HepG2 (cell line): ENCODE data around the gene SLC16A1. TPM values are rescaled to one million over a fixed set of nuclear protein-coding genes. Genes with fewer than 3 reads are reported as not detected.

Experiments
- ATAC-seq: fragments of 200-7000 bp; cut with Tn5 transposase; 3 replicates; pipeline ENCODE4 v1.9.1; 2020; ENCODE audit warnings: mild to moderate bottlenecking, moderate library complexity
- BruUV-seq: library from RNA; stranded (reverse); fragments of 400-500 nt; replicated peaks from 2 replicates; lab custom pipeline; 2021; lab: Mats Ljungman, UMichigan
- CTCF ChIA-PET: fragments of 300-600 bp; formaldehyde crosslinking; extraction: SDS; loops from one replicate; lab custom pipeline; 2021; ENCODE audit warnings: low total read pairs, inconsistent platforms, low intra/inter-chr PET ratio; lab: Yijun Ruan, JAX
- POLR2A ChIA-PET: fragments of 350-600 bp; sonication (Branson Sonifier 250); formaldehyde crosslinking; loops from one replicate; lab custom pipeline; 2020; ENCODE audit warnings: antibody characterized with exemption, inconsistent platforms; lab: Yijun Ruan, JAX
- DNase-seq: peaks from one replicate; pipeline ENCODE4 v3.0.0-alpha.2; 2015; ENCODE audit warnings: low spot score
- FAIRE-seq: peaks from 3 replicates; lab custom pipeline; 2011; peaks lifted over from hg19 to GRCh38; lab: Jason Lieb, UNC
- H2AFZ ChIP-seq: one replicate; pipeline ENCODE4 v1.6.1; 2011; ENCODE audit warnings: low read length, inconsistent platforms
- H3K27ac ChIP-seq: fragments of 300-600 bp; 3 replicates; pipeline ENCODE4 v1.8.0; 2011; ENCODE audit warnings: mixed run types, mild to moderate bottlenecking, mixed read lengths, low read length, inconsistent platforms; ENCODE audit not compliant: insufficient read depth; ENCODE audit errors: extremely low read length
- H3K27me3 ChIP-seq, 2 experiments: fragments of 200-600 bp in 1 of 2; 2 replicates in 1 of 2; 3 replicates in 1 of 2; pipeline versions ENCODE4 v1.6.0 to v1.8.0; 2011; ENCODE audit warnings: low read length in 2 of 2, mild to moderate bottlenecking in 2 of 2, moderate library complexity in 2 of 2, inconsistent platforms in 1 of 2; ENCODE audit not compliant: insufficient read depth in 2 of 2, control insufficient read depth in 1 of 2
- H3K36me3 ChIP-seq, 2 experiments: fragments of 200-600 bp in 1 of 2; replicated peaks in 1 of 2; 2 replicates in 1 of 2; 3 replicates in 1 of 2; pipeline versions ENCODE4 v1.5.1 to v1.8.0; 2011; ENCODE audit warnings: low read length in 2 of 2, inconsistent platforms in 1 of 2; ENCODE audit not compliant: insufficient read depth in 2 of 2, control insufficient read depth in 1 of 2
- H3K4me1 ChIP-seq: 2 replicates; pipeline ENCODE4 v1.5.1; 2012; ENCODE audit warnings: low read length, inconsistent platforms; ENCODE audit not compliant: insufficient read depth
- H3K4me2 ChIP-seq: 2 replicates; pipeline ENCODE4 v1.6.0; 2011; ENCODE audit warnings: low read depth, low read length, inconsistent platforms
- H3K4me3 ChIP-seq, 3 experiments: fragments of 200-600 bp in 1 of 3; sonication (generic), shearing (Covaris generic) in 1 of 3; replicated peaks in 1 of 3; 2 replicates each; pipeline ENCODE4 v1.5.1; 2011 to 2016; ENCODE audit warnings: low read length in 3 of 3, inconsistent platforms in 2 of 3, low read depth in 2 of 3, mild to moderate bottlenecking in 2 of 3, control low read depth in 1 of 3, mixed read lengths in 1 of 3; ENCODE audit not compliant: insufficient read depth in 1 of 3
- H3K79me2 ChIP-seq: one replicate; pipeline ENCODE4 v1.6.1; 2011; ENCODE audit warnings: low read length, inconsistent platforms; ENCODE audit not compliant: insufficient read depth
- H3K9ac ChIP-seq: 2 replicates; pipeline ENCODE4 v1.6.0; 2011; ENCODE audit warnings: mild to moderate bottlenecking, low read depth, low read length, inconsistent platforms; ENCODE audit not compliant: insufficient read depth
- H3K9me3 ChIP-seq: 2 replicates; pipeline ENCODE4 v1.5.1; 2012; ENCODE audit warnings: mild to moderate bottlenecking, low read length
- H4K20me1 ChIP-seq: 2 replicates; pipeline ENCODE4 v1.6.0; 2011; ENCODE audit warnings: inconsistent platforms, mild to moderate bottlenecking, low read length, moderate library complexity; ENCODE audit not compliant: insufficient read depth
- CEBPG ChIP-seq: IDR thresholded peaks from 2 replicates; pipeline ENCODE4 v1.6.1; 2016
- EEA1 ChIP-seq: sonication (generic); formaldehyde crosslinking; IDR thresholded peaks from 2 replicates; pipeline ENCODE4 v1.5.1; 2020; ENCODE audit warnings: mild to moderate bottlenecking, missing genetic modification reagents, borderline replicate concordance
- FOXA1 ChIP-seq, 2 experiments: fragments of 450-650 bp in 1 of 2; sonication (generic) in 1 of 2; formaldehyde crosslinking in 1 of 2; IDR thresholded peaks; 2 replicates each; pipeline versions ENCODE4 v1.4.0 to v1.6.1; 2016 to 2020; ENCODE audit warnings: missing genetic modification reagents in 1 of 2
- MAFK ChIP-seq, 2 experiments: IDR thresholded peaks in 1 of 2; conservative IDR thresholded peaks in 1 of 2; 2 replicates each; pipeline ENCODE4 v1.6.1; 2011; ENCODE audit warnings: improper control_type of control experiment in 2 of 2, low read length in 2 of 2
- NFKB2 ChIP-seq: sonication (generic); formaldehyde crosslinking; IDR thresholded peaks from 2 replicates; pipeline ENCODE4 v1.4.0; 2020; ENCODE audit warnings: missing genetic modification reagents, borderline replicate concordance
- PHF8 ChIP-seq: sonication (generic); formaldehyde crosslinking; IDR thresholded peaks from 2 replicates; pipeline ENCODE4 v1.5.0; 2020; ENCODE audit warnings: missing genetic modification reagents
- RBM22 ChIP-seq: fragments of 200-400 bp; formaldehyde crosslinking; optimal IDR thresholded peaks from 2 replicates; pipeline ENCODE3; 2017; ENCODE audit warnings: mild to moderate bottlenecking, low read length, moderate library complexity
- SNRNP70 ChIP-seq: fragments of 200-400 bp; formaldehyde crosslinking; IDR thresholded peaks from 2 replicates; pipeline ENCODE4 v1.6.1; 2017; ENCODE audit warnings: mild to moderate bottlenecking, low read depth, low read length, moderate library complexity
- TEAD3 ChIP-seq: optimal IDR thresholded peaks from 2 replicates; pipeline ENCODE3; 2016; ENCODE audit warnings: borderline replicate concordance
- ZBTB14 ChIP-seq: sonication (generic); formaldehyde crosslinking; IDR thresholded peaks from 2 replicates; pipeline ENCODE4 v1.4.0; 2020; ENCODE audit warnings: missing genetic modification reagents
- ZNF441 ChIP-seq: sonication (generic); formaldehyde crosslinking; IDR thresholded peaks from 2 replicates; pipeline ENCODE4 v1.7.0; 2021; ENCODE audit warnings: missing genetic modification reagents, borderline replicate concordance
- ZNF839 ChIP-seq: sonication (generic); formaldehyde crosslinking; IDR thresholded peaks from 2 replicates; pipeline ENCODE4 v1.4.0; 2020; ENCODE audit warnings: missing genetic modification reagents, mild to moderate bottlenecking, borderline replicate concordance
- in situ Hi-C: cut with HindIII; loops from 2 replicates; pipeline ENCODE4 v1.10.0; 2017; ENCODE audit warnings: low pct_unique_long_range_greater_than_20kb; ENCODE audit not compliant: extremely low pct_ligation_motif_present
- intact Hi-C: fragments of 100-400 bp; cut with micrococcal nuclease; formaldehyde crosslinking; loops from one replicate; pipeline ENCODE4 v1.10.0; 2022; ENCODE audit not compliant: unreplicated experiment
- polyA plus RNA-seq, 8 experiments: library from polyadenylated mRNA; depleted of rRNA in 3 of 8; stranded (reverse) in 7 of 8; unstranded in 1 of 8; fragments of >200 nt; fragmentation: Illumina TruSeq in 4 of 8; extraction: Trizol in 4 of 8; gene quantifications; 2 replicates each; pipeline versions ENCODE4 v1.2.1 to v1.2.3, GENCODE V29; 2011 to 2016; ENCODE audit warnings: low read depth in 4 of 8, missing spikeins in 1 of 8, mixed read lengths in 1 of 8; ENCODE audit not compliant: insufficient read depth in 1 of 8
- total RNA-seq, 5 experiments: library from RNA; depleted of rRNA; stranded (reverse); fragments of >200 nt; fragmentation: Illumina TruSeq; extraction: Trizol; gene quantifications; 2 replicates each; pipeline ENCODE4 v1.2.3, GENCODE V29; 2016; ENCODE audit warnings: low read depth in 1 of 5
- TF ChIP-seq, protein P1 (sequence below): sonication (generic); formaldehyde crosslinking; IDR thresholded peaks from 2 replicates; pipeline ENCODE4; 2020; ENCODE audit warnings: missing genetic modification reagents, mild to moderate bottlenecking, borderline replicate concordance
- TF ChIP-seq, protein P2 (sequence below): fragments of 450-650 bp; IDR thresholded peaks from 2 replicates; pipeline ENCODE4 v1.6.1; 2017; ENCODE audit warnings: mild to moderate bottlenecking

SLC16A1 gene
- total and polyA plus RNA-seq, 2 of the 13 experiments (the other 11 are each of a cell fraction or from before 2014, with no cell fraction given) = 106 to 142 TPM

DNA sequence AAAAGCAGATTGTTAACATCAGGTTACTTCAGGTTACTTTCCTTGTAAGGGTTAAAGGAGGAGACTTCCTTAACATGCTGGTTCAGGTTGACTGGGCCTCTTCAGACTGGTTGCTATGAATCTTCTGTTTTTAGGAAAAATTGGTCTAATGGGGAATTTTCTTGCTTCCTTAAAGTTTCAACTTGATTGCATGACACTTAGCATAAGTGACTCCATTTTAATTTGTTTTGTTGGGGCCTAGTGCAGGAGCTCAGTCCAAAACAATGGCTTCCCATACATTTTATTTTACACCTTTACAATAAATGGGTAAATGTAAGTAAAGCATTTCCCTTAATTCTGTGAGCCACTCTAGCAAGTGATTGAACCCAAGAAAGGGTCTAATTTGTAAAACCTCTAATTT lies 53.8 kb downstream of the SLC16A1 start:
- Histone ChIP-seq H3K36me3 (no peaks in the 10 kb centered on the region; a peak in 1 of 5 replicates), H2AFZ (no peak overlapping the region), H3K4me1 (peaks cover 10% of the 10 kb centered on the region), H3K27ac (no peak overlapping the region), H3K27me3 (no peaks in the 10 kb centered on the region), H4K20me1 (no peaks in the 10 kb centered on the region), H3K9ac (no peak overlapping the region), H3K9me3 (no peaks in the 10 kb centered on the region), H3K4me3 (no peak overlapping the region), H3K4me2 (no peak overlapping the region), H3K79me2 (no peaks in the 10 kb centered on the region)
- ATAC-seq (no peak), FAIRE-seq (no peak), DNase-seq (no peak)
- CTCF ChIA-PET = no interaction called here
- POLR2A ChIA-PET = no interaction called here
- intact Hi-C loops = no loop called here
- in situ Hi-C loops = no loop called here
- BruUV-seq = no TSS peak
- TF ChIP-seq, protein P1, sequence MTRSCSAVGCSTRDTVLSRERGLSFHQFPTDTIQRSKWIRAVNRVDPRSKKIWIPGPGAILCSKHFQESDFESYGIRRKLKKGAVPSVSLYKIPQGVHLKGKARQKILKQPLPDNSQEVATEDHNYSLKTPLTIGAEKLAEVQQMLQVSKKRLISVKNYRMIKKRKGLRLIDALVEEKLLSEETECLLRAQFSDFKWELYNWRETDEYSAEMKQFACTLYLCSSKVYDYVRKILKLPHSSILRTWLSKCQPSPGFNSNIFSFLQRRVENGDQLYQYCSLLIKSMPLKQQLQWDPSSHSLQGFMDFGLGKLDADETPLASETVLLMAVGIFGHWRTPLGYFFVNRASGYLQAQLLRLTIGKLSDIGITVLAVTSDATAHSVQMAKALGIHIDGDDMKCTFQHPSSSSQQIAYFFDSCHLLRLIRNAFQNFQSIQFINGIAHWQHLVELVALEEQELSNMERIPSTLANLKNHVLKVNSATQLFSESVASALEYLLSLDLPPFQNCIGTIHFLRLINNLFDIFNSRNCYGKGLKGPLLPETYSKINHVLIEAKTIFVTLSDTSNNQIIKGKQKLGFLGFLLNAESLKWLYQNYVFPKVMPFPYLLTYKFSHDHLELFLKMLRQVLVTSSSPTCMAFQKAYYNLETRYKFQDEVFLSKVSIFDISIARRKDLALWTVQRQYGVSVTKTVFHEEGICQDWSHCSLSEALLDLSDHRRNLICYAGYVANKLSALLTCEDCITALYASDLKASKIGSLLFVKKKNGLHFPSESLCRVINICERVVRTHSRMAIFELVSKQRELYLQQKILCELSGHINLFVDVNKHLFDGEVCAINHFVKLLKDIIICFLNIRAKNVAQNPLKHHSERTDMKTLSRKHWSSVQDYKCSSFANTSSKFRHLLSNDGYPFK (CRISPR knock-in tag) = no peak
- TF ChIP-seq, protein P2, sequence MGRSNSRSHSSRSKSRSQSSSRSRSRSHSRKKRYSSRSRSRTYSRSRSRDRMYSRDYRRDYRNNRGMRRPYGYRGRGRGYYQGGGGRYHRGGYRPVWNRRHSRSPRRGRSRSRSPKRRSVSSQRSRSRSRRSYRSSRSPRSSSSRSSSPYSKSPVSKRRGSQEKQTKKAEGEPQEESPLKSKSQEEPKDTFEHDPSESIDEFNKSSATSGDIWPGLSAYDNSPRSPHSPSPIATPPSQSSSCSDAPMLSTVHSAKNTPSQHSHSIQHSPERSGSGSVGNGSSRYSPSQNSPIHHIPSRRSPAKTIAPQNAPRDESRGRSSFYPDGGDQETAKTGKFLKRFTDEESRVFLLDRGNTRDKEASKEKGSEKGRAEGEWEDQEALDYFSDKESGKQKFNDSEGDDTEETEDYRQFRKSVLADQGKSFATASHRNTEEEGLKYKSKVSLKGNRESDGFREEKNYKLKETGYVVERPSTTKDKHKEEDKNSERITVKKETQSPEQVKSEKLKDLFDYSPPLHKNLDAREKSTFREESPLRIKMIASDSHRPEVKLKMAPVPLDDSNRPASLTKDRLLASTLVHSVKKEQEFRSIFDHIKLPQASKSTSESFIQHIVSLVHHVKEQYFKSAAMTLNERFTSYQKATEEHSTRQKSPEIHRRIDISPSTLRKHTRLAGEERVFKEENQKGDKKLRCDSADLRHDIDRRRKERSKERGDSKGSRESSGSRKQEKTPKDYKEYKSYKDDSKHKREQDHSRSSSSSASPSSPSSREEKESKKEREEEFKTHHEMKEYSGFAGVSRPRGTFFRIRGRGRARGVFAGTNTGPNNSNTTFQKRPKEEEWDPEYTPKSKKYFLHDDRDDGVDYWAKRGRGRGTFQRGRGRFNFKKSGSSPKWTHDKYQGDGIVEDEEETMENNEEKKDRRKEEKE = no peak
- no peak for TF ChIP-seq EEA1
- no peak for TF ChIP-seq NFKB2 (CRISPR knock-in tag)
- TF ChIP-seq TEAD3 = no peak
- TF ChIP-seq SNRNP70 = no peak
- TF ChIP-seq ZNF441 = no peak
- TF ChIP-seq RBM22 = no peak
- TF ChIP-seq PHF8 (CRISPR knock-in tag) = no peak
- TF ChIP-seq FOXA1 (IDR thresholded peaks at IDR 0.05) = no peak
- TF ChIP-seq FOXA1 (CRISPR knock-in tag; IDR thresholded peaks at IDR 0.05) = no peak
- TF ChIP-seq MAFK (conservative IDR thresholded peaks at IDR 0.05 in 1 of 2, IDR thresholded peaks at IDR 0.05 in 1 of 2; ENCODE audit: low read length in 2 of 2) = no peak
- no peak for TF ChIP-seq ZNF839
- TF ChIP-seq ZBTB14 (CRISPR knock-in tag) = no peak
- TF ChIP-seq CEBPG = no peak
- TF ChIP-seq, all 625 proteins: peak for 0
